ENCODE measurements around the gene CRBN. TPM values are rescaled to one million over a fixed set of nuclear protein-coding genes. Genes with fewer than 3 reads are reported as not detected.

CRBN gene
- total RNA-seq, 1 experiment from 2014 or later = 18.7 TPM

Other genes starting within 250 kb of the CRBN start
- not detected for gene IL5RA, start 69.3 kb downstream of the CRBN start, total RNA-seq (2021; ENCODE audit: unreplicated experiment)
- 22.8 TPM for gene TRNT1, start 52.8 kb downstream of the CRBN start, total RNA-seq (2021; ENCODE audit: unreplicated experiment)